Measurements from ENCODE around the gene WWOX.

Gene WWOX

DNA sequence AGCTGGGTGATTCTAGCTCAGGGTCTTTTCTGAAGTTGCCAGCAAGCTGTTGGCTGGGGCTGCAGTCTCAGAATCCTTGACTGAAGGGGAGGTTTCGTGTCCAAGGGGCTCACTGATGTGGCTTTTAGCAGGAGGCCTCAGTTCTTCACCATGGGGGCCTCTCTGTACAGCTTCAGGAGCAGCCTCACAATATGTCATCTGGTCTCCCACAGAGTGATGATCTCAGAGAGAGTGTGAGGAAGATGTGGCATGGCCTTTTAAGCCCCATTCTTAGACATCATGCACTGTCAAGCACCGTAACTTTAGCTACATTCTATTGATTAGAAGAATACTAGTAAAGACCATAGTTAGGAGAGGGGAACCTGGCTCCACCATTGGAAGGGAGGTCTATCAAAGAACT, 732.6 kb downstream of the WWOX start:
- no peak for DNase-seq

DNA sequence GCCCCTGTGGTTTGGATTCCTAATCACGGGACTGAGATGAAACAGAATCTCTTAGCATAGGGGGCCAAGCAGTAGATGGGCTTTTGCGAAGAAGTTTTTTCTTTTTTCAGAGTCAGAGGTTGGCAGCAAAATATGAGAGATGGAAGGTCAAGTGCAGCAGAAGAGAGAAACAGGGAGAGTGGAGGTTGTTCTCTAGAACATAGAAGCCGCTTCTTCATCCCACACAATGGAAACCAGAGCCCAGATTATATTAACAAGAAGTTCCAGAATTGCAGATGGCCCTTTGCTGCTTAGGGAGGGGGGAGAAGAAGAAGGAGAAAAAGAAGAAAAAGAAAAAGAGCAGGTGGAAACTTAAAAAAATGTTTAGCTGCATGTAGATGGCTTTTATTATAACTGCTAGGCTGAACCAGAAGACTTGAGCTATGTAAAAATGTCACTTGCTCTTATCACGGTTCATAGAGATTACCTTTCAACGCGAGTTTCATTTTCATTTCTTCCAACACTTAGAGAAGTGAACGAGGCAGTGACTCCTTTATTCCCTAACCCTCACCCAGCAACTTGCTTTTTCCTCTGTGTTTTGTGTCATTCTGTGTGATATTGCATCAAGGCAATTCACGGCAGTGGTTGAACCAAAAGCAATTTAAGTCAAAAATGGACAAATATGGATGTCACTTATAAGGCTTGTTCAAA, 737.5 kb downstream of the WWOX start:
- DNase-seq, result no peak

DNA sequence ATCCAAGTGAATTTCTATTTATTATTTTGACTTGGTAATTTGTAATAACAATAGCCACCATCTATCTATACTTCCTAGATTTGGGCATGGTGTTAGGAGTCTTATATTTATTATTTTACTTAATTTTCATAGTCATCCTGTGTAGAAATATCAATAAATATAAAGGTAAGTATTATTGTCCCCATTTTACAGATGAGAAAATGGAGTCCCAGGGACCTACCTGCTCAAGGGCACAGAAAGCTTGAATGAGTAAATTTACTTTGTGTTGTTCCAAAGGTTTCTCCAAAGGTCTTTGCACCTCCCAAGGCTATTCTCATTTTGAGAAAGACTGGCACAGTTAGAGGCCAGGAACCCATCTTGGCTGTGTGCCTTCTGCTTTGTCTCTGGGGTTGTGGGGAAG, 738.3 kb downstream of the WWOX start:
- no peak for DNase-seq

DNA sequence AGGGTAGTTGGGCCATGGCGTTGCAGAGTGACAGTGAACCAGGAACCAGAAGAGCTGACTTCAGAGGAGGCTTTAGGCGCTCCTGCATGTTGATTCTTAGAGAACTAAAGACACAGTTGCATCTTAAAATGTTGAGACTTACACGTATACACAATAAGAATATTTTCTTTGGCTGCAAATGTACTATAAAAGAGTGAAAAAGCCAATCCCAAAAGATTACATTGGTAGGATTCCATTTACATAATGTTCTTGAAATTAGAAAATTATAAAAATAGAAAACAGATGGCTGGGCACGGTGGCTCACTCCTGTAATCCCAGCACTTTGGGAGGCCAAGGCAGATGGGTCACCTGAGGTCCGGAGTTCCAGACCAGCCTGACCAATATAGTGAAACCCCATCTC, 738.8 kb downstream of the WWOX start:
- DNase-seq, result no peak

DNA sequence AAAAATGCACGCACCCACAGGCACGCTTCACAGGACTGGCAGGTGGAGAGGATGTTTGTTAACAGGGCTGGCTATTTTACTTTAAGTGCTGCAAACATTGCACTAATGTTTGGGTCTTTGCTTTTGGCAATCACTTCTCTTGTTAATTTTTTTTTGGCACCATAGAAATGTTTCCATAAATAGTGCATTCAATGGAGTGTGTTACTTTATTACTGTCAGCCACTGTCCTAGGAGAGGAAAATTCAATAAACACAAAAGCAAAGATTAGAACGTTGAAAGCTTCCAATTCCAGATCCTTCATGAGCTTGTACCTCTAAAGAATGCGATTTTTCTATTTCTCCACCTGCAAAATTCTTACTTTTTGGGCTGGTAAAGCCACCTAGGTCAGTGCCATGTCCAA, 743.5 kb downstream of the WWOX start:
- DNase-seq, result no peak

DNA sequence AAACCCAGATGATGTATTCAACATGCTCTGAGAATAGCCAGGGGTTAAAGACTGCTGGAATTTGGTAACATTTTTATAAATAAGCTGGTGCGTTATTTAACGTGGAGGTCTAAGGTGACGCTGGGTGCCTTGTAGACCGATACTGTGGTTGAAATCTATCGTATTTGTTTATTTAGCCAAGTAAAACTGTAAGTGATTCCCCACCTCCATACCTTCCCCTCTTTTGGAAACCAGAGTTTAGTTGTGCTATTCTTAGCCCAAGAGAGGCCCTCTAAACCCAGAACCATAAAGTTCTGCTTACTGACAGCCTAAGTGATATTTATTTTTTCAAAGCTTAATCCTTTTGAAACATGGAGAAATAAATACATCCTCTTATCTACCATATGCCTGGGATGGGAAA, 744.5 kb downstream of the WWOX start:
- DNase-seq, result no peak

DNA sequence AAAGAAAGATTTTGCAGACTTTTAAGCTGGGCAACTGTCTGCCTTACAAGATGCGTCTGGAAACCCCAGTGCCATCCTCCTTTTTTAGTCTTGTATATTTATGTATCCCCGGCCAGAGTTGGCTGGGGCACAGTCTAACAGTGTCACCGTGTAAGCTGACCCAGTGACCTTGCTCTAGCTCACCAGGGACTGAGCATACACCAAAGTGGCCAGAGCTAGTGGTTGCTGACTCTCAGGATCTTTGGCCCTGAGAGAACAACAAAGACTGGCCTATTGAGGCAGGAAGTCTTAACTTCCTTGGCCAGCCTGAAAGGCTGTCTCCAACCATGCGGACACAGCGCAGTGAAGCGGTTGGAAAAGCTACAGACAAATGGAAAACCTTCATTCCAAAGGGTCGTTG, 745.2 kb downstream of the WWOX start:
- no peak for DNase-seq

DNA sequence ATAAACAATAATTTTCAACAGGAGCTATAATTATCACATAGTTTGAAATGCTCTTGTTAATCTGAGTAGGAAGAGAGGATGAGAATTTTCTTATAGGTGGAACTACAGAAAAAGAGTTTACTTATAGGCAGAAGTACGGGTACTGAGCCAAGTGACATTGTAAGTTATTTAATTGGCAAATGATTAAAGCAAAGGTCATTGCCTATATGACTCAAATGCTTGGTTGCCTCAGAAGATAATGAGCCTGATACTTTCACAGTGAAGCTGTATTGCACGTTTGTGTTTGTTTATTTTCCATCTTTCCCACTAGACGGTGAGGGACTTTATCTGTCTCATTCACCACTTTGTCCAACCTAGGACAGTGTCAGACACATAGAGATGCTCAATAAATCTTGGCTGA, 751.8 kb downstream of the WWOX start:
- no peak for DNase-seq

DNA sequence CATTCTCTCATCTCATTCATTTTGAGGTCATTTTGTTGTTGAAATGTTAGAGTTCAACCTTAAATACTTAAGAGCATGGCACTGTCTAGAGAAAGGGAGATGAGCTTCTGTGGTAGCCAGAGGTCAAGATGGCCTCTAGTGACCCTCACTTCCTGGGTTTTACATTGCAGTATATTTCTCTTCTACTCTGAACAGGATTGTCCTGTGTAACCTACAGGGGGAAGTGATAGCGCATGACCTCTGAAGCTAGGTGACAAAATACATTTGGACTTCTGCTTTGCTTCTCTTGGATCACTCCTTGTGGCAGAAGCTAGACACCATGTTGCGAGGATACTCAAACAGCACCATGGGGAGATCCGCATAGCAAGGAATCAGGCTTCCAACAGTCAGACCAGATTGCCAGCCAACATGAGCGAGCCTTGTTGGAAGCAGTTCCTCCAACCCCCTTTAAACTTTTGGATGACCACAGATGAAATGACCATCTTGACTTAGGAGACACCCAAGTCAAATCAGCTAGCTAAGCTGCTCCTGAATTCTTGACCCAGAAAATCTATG, 752.7 kb downstream of the WWOX start:
- no peak for DNase-seq

DNA sequence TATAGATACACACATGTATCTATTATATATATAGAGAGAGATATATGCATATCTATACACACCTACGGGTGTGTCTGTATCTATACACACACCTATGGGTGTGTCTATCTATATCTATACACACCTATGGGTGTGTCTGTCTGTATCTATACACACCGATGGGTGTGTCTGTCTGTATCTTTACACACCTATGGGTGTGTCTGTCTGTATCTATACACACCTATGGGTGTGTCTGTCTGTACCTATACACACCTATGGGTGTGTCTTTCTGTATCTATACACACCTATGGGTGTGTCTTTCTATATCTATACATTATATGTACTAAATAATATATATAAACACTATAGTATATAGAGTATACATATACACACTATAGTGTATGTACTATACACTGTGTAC, 762.6 kb downstream of the WWOX start:
- no peak for DNase-seq

DNA sequence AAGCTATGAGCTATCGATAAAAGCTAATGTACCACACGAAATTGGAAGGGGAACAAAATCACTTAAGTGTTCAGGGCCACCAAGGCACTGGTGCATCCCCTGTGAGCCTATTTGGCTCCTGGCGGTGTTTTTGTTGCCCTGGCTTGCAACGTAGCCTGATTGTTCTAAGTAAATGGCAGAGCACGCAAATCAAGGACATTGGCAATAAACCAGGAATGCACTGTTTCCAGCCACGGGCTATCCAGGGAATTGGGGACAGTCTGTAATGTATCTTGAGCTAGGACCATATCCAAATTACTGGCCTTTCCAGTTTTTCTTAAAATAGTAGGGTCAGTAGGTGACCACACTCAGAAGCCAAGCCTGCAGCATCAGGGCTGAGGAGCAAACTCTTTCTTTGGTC, 767.1 kb downstream of the WWOX start:
- DNase-seq, result no peak

DNA sequence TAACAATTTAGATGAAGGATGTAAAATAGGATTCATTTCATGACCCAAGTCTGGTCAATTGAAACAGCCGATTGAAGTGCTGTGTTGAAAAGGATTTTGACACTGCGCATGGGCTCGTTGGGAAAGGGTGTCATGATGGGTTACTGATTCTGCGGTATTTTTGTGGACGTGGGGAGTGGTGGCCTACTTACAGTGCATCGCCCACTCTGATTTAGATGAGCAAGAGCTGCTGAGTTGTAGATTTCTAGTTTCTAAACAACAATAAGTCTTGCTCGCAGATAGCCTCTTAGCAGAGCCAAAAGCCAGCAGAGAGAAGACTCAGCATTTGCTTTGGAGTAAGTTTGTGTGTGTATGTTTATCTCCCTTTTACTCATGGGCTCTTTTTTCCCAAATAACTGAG, 770.0 kb downstream of the WWOX start:
- DNase-seq, result no peak

DNA sequence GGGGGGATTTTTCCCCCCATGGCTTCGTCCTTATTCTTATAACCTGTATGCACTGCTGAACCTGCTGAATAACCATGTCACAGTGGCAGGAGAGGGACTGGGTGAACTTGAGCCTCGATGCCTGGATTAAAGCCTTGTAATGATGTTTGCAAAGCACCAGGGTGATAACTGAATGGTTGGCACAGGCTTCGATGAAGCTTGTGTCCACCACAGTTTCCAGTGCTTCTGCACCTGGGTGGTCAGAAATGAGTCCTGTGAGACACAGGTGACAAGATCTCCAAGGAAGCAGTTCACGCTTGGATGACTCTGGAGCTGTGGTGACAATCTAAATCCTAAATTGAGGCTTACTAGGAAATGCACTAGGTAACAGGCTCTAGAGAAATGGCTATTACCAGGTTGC, 771.8 kb downstream of the WWOX start:
- DNase-seq, result no peak

DNA sequence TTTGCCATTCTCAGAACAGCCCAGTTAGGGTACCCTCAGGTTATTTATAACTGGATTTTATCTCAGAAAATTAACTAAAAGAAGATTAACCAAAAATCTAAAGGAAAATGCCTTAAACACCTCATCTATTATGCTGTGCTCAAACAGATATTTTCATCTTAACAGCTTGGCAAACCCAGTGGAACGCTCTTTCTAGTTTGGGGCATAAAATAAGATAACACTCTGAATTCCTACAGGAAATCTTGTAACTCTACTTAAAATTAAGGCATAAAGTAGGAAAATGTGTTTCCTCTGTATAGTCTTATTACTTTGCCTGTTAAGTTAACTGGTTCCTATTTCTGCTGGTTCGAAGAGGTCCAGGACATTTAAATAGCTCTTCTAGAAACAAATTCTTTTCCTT, 777.2 kb downstream of the WWOX start:
- no peak for DNase-seq

DNA sequence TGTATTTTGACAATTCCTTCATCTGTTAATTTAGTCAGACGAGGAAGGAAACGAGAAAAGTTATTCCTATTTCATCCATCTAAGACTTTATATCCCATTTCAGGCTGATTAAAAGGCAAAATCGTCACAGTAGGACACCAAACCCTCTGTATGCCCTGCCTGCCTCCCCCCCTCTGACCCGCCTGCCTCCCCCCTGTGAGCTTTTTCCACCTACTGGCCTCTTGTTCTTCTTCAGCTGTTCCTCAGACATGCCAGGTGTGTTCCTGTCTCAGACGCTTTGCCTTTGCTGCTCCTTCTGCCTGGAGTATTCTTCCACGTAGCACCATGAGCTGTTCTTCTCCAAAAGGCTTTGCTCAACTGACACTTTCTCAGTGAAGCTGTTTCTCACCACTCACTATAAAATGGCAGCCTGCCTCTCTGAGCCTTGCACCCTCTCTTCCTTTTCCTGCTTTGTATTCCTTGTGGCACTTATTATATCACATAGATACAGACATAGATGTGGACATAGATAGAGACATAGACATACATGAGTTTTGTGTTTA, 777.7 kb downstream of the WWOX start:
- no peak for DNase-seq

DNA sequence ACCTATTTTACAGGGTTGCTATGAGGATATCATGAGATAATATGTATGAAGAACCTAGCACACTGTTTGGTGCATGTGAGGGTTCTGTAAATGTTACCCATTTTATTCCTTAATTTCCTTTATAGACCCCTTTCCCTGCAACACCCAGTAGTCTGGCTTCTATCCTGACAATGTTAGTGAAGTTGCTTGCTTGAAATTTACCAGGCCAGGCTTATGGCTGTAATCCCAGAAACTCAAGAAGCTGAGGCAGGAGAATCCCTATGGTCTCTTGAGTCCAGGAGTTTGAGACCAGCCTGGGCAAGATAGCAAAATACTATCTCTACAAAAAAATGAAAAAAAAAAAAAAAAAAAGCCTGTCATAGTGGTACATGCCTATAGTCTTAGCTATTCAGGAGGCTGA, 779.1 kb downstream of the WWOX start:
- DNase-seq, result no peak

DNA sequence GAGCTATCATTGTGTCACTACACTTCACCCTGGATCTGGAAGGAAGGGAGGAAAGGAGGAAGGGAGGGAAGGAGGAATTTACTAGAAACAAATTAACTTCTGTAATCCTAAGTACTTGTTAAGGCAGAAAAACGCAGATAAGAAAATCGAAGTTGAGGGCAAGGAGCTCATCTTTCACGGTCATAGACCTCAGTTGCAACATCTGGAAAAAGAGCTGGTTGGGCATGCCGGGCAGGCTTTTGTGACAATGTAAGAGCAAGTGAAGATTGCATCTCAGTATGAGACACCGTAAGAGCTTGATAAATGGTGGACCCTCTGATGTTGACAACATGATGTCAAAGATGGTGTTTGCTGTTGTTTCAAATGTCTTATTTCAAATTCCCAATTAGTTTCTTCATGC, 779.6 kb downstream of the WWOX start:
- DNase-seq, result no peak

DNA sequence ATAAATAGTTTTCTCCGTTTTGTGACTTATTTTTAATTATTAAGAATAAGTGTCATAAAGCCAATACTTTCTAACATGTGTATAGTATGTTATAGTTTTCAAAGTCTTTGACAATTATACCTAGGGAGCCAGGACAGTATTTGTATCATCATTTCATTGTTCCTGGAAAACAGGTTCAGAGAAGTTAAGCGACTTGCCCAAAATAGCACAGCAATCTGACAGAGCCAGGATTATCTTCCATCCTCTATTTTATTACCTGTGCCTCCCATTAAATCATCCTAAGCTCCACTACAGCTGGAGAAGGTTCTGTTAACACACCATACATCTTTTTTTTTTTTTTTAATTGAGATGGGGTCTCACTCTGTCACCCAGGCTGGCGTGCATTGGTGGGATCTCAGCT, 782.7 kb downstream of the WWOX start:
- DNase-seq, result no peak

DNA sequence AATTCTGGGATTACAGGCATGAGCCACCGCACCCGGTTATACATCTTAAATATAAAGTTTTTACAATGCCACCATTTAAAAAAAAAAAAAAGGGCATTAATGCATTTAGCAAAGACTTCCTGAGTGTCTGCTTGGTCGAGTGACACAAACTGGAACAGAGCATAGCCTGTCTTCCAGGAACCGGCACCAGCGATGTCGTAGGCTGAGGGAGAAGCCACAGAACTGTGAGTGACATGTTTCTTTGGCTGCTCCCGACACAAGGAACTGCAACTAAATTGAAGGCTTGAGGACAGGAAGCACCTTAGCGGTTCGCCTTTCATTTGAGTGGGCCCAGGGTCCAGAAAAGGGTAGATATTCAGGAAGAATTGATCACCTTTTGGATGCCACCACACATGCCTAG, 783.3 kb downstream of the WWOX start:
- no peak for DNase-seq

DNA sequence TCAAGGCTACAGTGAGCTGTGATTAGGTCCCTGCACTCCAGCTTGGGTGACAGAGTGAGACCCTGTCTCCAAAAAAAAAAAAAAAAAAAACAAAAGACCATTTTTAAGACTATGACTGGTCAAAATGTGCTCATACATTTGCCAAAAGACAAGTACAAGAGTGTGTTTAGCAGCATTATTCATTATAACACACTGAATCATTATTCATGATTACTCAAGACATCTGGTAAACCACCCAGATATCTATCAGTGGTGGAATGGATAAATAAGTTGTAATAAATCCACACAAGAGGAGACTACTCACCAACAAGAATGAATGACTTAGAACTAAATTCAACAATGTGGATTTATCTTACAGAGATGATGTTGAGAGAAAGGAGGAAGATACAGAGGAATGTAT, 784.8 kb downstream of the WWOX start:
- DNase-seq, result no peak

DNA sequence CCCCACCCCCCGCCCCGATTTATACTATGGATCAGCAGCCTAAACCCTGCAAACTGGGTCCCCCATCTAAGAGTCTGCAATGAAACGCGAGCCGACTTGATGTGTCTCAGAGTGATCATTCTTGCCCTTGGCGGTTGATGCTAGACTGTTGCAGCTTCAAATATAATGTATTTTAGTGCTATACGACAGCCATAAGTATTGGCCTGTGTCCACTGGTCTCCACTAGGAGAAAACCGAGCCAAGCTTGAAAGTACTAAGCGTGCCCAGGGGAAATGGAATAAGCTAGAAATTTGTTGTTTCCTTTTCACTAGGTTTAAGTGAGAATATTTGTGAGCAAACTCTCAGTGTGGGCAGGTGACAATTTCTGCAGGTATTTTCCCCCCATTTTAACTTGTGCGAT, 789.9 kb downstream of the WWOX start:
- DNase-seq, result no peak

DNA sequence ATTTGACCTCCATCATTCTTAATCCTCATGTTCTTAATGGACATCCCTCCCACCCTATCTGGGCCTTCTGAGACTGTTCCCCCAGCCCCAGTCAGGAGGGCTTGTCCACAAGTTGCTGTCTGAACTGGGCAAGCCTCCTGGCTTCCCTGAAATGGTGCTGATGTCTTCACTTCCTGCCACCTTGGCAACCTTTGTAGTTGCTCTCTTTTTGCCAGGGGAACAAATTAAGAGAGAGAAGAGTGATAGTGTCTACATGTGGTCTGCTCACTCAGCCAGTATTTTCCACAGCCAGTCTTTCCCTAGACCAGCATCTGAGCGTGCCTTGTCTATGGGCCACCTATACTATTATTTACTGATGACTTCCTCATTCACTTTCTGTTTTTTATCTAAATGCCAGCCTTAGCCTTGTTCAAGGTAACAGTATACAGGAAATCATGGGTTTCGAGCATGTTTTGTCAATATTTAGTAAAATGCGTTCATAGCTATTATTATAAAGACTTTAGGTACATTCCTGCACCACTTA, 791.0 kb downstream of the WWOX start:
- no peak for DNase-seq

DNA sequence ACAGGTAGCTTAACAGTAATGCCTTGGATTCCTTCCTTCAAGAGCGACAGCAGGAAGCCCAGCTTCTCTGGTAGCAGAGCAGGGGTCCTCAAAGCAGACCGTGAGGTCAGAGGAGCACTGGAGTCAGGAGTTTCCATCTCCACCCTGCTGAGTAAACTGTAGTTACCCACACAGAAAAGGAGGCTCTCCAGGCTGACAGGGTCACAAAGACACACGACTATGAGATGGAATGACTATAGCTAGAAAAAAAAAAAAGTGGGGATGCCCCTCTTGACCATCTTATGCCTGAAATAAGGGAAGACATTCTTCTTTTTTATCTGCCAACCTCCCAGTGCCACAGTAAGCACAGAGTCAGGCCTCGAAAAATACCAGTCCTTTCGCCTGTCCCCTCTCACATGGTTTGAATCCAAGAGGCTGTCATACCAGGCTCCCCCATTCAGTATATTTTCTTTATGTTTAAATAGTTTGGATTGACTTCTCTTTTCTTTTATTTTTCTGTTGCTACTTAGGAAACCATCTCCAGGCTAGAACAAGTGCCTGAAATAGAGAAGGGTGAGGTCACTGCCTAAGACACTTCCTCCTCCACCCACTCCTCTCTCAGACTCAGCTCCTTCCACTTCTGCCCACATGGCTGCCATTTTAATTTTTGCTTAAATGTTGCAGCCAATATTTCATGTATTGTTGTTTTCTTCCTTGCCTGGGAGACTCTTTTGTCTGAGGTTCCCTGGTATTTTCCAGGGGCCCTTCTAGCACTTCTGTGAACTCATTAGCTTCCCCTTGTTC, 793.7 kb downstream of the WWOX start:
- DNase-seq, result no peak

DNA sequence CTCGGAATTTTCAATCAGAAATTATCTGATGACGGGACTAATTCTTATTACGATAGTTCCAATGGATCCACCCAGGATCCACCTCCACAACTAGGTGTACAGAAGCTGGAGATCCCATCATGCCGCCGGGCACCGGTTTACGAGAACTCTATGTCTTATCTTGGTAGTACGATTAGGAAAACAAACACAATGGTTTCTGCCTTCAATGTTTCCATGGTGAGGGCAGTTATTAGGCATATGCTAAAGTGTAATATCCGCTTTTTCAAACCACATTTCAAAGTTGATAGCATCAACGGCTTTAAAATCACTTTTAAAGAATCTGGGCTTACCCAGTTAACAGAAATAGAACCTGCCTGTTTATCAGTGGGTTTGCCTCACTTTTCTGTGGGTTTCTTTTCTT, 795.4 kb downstream of the WWOX start:
- DNase-seq, result no peak

All from NK-92 treated with Interleukin-12 subunit alpha and Interleukin-12 subunit beta, amount 100 ng/mL, for 24 hours (cell line).